Activated CD4-positive, alpha-beta T cell treated with anti-CD3 and anti-CD28 coated beads, Interleukin-2, amount 50 U/mL, for 1 hour (primary cell): ENCODE data around the gene MIEF1.

Experiments used
- DNase-seq: peaks from one replicate; pipeline ENCODE4 v3.0.0-alpha.2; 2020

MIEF1 gene

DNA sequence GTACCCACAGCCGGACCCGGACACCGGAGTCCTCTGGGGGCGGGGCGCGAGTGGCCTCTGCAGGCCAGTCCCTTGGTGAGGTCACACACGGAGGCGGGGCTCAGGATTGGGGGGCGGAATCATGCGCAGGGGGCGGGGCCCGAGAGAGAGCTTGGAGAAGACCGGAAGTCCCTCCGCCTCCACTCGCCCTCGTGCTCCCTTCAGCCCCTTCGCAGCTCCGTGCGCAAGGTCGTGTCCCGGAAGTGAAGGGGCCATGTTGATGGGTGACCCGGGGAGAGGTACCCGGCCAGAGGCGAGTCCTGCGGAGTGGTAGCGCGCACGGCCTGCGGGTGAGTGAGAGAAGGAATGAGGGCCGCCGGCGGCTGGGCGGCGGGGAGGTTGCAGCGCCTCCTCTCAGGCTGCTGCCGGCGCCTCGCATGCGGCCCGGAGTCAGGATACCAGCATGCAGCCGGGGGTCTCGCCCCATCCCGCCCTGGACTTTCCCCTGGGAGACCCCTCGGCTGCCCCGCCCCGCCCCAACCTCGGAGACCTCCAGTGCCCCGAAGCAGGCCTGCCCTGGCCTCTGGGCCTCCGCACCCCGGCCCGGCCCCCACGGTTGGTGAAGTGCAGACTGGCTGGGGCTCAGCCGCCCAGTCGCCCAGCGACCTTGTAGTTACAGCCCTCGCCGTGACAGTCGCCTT is at the start of gene MIEF1:
MIEF1 (plus strand) TSS at position 182 of the 680 bp plus-strand sequence. CDS start 9,005 bp downstream, outside the sequence.
- DNase-seq: peak; percentile 85

DNA sequence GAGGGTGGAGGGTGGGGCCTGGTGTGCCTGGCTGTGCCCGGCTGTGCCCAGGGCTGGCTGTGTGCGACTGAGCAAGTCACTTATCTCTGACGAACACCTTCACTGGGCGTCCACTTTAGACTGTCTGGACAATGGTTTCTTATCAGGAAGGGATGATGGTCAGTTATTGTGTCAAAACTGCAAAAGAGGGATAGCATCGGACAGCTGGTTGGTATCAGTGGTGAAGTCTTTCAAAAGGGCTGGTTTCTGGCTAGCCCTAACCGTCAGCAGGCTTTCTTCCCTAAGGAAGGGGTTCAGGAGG is 49.4 kb upstream of the MIEF1 start:
- no peak for DNase-seq

DNA sequence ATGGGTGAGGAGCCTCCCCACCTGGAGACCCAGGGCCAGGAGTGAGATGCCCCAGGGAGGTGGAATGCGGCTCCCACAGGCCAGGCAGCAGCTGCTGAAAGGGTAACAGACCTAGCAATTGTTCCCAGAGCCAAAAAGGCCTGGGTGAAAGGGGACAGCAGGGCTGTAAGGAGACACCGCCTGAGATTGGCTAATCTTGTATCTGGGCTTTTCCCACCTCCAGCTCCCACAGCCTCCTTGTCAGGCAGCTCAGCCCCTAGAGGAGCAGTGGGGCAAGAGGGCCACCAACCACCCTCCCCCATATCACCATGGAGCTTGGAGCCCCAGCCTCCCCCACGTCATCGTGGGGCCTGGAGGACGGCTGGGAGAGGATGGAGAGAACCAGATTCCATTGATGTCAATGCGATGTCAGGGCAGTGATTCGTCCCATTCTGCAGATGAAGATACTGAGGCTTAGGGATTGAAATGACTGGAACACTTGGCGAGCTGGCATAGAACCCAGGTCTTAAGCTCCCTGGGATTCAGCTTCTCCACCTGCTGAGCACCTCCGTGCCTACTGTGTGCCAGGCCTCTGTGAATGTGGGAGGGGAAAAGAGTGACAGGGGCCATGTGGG is 48.2 kb upstream of the MIEF1 start:
- DNase-seq: no peak

DNA sequence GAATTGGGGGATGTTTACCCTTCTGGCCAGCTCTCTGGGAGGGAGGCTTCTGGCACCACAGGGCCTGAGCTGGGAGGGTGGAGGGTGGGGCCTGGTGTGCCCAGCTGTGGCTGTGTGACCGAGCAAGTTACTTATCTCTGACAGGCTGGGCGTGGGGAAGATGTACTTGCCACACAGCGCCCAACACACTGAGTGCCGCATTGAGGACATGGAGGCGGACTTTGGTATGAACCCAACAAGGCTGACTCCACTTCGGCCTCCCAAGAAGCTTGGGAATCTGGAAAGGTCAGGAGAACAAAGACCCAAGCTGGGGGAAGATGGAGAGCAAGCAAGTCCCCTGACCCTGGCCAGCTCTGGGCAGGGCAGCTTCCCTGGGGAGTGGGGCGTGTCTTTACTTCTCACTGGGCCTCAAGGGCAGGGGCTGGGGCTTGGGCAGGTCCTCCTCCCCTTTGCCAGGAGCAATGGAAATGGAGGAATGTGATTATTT is 47.7 kb upstream of the MIEF1 start:
- DNase-seq: no peak

DNA sequence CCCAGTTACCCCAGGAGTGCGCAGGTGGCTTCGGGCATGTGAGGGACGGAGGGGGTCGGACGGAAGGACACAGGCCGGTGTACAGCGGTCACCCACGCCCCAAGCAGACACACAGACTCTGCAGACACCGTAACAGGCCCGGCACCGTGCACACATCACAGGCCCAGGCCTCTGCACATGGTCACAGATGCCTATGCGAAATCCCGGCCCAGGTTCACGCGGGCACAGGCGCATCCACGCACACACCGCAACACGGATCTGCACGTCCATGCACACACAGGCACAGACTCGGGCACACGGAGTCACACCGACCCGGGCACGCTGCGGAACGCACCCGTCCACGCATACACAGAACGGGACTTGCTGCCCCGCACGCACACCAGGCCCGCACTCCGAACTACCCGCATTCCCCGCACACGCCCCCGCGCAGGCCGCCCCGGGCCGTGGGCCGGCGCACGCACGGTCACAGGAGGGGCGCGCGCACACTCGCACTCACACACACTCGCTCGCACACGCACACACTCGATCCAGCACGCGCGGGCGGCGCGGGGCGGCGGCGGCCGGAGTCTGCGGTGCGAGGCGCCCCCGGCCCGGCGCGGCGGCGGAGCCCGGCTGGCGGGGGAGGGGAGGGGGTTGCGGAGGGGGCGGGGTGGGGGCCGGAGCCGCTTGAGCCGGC is 45.4 kb upstream of the MIEF1 start, which contains the start of gene MGAT3:
MGAT3 (plus strand) TSS at position 491 of the 676 bp plus-strand sequence. CDS start 30,336 bp downstream, outside the sequence.
- DNase-seq: no peak

DNA sequence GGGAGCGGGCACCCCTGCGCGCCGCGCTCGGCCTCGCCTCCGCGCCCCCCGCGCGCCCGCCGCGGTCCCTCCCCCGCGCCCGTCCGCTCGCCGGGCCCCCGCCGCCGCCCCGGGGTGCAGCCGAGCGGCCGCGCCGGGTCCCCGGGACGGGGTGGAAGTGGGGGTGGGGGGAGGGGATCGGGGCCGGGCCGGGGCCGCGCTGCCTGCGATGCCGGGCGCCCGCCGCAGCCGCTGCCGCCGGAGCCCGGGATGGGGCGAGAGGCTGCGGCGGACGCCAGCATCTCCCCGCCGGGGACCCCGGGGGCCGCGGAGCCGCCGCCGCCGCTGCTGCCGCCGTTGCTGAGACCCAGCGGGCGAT is 44.9 kb upstream of the MIEF1 start:
- DNase-seq: no peak

DNA sequence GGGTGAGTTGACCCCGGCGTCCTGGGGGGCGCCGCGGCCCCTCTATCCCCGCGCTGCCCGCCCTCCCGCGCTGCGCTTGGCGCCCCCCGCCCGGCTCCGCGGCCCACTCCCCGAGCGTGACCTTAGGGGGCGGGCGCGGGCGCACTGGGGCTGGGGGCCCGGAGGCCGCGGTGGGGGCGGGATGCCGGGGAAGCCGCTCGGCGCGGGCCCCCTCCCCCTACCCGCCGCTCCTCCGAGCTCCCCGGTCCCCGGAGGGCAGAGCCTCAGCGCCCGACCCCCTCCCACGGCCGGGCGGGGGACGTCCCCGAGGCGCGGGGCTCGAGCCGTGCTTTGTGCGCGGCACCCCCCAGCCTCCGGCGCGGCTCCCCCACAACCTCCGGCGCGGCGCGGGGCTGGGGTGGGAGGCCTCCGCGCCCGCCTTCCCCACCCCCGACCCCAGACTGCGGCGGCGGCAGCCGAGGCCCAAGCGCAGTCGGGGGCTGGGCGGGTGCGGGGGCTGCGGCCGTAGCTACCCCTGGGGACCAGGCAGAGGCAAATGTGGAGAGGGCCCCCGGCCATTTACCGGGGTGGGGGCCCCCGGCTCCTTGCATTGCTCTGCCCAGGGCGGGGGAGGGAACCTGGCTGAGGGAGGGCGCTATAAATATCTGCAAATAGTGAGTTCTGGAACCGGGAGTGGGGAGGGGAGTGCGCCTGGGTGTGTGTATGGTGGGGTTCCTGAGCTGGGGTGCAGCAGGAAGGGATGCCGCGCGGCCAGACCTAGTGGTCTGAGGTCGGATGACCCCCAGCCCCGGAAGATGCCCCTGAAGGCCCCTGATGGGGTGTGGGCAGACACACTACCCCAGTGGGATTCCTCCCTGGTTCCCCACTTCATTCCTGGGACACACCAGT is 44.3 kb upstream of the MIEF1 start:
- no peak for DNase-seq

DNA sequence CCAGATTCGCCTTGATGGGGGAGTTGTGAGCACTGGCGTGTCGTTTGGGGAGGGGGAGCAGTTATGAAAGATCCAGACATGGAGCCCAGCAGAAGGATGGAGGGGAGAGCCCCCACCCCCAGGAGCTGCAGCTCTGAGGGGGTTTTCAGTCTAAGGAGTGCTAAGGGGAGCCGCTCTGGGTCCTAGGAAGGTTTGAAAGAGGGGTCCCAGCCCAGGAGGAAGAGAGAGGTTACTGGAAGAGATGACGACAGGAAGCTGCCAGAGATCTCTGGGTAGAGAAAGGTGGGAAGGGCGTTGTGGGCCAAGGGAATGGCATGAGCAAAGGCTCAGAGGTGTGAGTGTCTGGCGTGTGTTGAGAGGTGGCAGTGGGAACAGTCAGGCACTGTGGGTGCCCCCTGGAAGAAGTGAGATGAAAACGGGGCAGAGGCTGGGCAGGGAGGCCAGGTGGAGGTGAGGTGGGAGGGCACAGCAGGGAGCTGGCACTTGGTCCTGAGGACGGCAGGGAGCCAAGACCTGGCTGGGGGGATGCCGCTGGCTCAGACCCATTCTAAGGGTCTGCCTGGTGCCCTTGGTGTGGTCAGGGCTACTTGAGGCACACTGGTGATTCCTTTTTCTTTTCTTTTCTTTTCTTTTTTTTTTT is 43.5 kb upstream of the MIEF1 start:
- no peak for DNase-seq

DNA sequence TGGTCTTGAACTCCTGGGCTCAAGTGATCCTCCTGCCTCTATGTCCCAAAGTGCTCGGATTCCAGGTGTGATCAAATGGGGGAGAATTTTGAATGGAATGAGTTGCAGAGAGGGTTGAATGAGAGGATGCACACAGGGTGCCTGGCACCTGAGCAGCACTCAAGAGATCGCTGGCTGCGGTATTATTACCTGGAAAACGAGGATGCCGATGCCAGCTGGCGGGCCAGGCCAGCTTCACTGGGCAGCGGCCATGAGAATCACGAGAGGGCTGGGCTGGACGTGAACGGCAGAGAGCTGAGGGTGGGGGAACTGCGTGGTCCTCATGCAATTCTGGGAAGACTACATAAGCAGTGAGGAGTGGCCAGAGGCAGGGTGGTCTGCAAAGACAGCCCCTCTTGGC is 42.4 kb upstream of the MIEF1 start:
- no peak for DNase-seq

DNA sequence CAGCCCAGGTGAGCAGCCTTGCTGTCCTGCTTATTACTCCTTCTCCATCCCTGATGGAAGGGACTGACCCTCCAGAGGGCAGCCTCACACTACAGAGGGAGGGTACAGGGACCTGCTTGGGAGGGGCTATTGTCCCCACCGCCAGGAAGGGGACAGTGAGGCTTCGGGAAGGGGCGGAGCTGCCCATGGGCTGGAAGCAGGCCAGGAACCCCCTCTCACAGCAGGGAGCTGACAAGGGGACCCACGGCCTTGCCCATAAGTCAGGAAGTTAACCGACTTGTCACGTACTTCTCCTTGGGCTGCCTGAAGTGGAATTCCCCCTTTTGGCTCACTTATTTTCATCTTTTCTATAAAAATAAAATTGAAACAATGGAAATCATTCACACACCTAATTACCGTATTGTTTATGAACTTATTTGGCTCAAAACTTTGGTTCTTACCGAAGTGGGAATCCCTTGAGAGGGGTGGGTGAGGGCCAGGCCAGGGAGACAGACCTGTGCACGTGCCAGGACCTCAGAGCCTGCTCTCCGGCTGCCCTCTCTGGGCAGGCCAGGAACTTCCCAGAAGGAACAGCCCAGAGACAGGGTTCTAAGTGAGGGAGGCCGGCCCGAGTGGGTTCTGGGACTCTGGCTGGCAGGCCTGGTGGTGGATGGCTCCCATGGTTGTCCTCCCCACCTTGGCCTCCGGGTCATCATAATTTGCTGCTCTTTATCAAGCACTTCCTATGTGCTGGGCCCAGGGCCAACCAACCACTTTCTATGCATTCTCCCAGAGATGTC is 39.5 kb upstream of the MIEF1 start:
- DNase-seq: no peak

DNA sequence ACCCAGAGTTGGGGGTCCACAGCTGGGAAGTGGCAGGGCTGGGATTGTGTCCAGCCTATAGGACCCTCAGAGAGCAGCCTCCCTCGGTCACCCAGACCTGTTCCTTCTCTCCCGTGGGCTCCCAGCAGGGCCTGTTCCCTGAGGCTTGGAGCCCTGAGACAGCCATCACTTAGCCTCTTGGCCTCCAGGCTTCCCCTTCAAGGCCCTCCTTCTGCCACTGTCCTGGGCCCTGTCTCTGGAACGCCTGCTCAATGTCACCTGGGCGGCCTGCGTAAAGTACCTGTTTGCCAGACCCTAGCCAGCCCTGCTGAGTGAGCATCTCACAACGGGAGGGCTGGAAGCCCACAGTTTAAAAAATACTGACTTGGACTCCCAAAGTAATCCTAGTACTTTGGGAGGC is 38.8 kb upstream of the MIEF1 start:
- DNase-seq: no peak

DNA sequence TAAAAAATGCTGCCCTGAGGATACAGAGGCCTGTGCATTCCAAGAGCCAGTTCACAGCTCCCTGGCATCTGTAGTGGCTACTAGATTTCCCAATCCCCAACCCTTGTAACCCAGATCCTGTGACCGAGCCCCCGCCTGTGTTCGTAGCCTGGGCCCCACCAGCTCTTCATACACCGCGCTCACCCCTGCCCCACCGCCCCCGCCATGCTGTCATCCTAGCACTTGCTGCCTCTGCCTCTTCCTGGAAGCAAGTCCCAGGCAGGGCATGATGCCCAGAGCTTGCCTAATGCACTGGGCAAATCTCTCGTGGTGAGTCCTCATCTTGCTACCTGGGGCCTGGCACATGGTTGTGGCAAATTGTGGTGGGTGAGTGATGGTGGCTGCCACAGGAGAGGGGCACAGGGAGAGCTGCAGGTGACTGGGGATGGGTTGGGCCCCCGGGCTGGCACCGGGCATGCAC is 38.1 kb upstream of the MIEF1 start:
- no peak for DNase-seq

DNA sequence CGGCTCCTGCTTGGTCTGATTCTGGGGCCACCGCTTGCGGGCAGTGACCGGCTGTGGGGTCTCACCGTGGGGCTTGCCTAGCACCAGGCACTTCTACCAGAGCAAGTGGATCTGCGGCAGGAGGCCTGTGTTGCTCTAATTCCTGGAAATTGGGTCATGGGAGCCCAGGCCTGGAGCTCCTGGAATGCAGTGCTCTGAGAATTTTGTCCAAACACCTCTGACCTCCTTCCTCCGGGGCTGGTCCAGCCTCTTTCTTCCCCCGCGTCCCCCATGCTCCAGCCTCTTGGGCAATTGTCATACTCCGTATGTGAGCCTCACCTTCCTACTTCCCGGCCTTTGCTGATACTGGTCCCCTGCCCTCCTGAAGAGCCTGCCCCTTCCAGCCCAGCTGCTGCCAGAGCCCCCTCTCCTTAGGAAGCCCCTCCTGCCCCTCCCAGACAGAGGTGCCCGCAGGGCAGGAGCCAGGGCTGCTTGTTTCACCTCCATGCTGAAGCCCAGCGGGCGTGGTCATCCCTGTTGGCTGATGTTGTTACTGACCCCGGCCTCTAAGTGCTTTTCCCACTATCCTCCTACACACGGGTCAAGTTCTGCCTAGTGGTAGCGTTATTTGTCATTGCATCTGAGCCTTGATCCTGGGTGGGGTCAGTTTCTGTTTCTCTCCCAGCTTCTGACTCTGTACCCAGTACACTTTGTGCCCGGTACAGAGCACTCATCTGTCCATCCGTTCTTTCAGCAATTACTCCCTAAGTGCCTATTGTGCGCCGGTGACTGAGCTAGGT is 35.7 kb upstream of the MIEF1 start:
- DNase-seq: no peak

DNA sequence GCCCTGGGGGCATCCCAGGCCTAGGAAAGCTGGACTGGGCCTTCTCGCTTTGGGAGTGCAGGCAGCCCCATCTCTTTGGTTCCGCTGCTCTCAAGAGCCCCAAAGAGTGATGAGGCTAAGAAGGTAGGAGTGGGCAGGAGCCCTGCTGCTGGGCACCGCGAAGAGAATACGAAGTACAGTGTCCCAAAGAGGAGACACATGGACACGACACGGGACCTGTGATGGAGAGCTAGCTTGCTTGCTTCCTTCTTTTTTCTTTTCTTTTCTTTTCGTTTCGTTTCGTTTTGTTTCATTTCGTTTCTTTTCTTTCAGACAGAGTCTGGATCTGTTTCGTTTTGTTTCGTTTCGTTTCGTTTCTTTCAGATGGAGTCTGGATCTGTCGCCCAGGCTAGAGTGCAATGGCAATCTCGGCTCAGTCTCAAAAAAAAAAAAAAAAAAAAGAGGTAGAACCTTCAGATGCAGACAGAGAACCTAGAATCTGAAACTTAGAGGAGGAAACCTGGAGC is 34.6 kb upstream of the MIEF1 start:
- no peak for DNase-seq

DNA sequence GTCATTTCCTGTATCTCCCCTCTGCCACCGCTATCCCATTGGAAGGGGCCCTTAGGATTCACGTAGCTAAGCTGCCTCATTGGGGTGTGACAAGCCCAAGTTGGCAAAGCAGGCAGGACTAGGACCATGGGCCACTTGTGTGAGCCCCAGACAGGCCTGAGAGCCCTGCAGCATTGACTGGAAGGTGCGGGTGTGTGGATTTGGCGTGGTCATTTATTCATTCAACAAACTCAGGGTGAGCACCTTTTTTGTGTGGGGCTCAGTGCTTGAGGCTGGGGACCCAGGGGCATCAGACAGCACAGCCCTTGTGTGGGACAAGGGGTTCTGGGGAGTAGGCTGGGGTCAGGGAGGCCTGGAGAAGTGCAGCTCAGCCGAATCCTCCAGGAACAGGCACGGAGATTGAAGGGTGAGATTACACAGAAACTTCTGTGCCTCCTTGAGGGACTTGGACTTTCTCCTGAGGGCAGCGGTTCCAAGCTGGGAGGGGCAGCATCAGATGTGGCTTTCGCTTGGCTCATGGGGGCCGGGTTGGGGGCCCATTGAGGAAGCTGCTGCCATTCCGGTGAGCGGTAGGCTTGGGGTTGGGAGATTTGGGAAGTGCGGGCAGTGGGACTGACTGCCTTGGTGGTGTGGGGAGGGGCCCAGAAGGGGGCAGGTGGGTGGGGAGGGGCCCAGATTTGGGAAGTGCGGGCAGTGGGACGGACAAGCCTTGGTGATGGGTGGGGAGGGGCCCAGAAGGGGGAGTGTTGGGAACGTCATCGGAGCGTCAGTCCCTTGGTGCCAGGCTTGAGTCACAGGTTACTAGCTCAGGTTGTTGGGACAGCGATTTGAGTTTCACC is 33.4 kb upstream of the MIEF1 start:
- DNase-seq: no peak

DNA sequence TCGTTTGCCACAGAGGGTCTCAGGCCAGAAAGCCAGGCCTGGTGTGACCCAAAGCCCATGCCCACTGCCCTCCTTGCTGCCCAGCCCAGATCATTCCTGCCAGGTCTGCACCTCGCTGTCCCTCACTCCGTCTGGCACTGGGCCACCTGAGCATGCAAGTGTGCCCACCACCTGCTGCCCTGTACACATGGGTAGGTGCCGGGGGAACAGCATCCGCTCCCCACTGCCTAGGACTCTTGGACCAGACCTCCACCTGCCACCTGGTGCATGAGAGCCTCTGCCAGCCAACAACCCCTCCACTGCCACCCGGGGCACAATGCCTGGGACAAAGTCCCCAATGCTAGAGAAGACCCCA is 32.8 kb upstream of the MIEF1 start:
- DNase-seq: no peak

DNA sequence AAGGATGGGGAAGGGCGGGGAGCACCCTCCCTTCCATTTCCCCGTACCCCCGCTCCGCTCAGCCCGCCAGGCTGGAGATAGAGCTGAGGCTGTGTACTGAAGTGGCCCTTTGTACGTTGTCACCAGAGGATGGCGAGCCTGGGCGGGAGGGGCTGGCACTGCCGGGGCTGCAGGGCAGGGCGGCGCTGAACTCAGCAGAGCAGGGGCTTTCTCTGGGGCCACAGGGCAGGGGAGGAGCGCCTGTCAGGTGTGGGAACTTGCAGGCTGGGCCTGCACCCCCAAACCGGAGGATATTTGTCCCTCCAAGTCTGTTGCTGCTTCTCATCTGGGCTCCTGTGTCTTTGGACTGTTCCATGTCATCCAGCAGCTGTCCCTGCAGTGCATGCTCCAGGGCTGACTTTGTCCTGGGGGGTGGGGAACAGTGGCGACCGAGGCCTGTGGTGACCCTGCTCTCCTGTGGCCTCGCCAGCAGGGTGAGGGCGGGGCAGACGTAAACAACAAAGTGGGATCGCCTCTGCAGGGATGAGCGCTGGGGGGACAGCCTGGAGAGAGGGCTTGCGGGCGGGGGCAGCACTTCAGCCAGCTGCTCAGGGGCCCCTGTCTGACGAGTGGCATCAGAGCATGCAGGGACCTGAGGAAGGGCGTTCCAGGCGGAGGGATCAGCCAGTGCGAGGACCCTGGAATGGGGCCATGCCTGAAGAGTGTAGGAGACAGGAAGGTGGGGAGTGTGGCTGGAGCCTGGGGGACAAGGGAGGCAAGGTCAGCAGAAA is 32.2 kb upstream of the MIEF1 start:
- DNase-seq: no peak

DNA sequence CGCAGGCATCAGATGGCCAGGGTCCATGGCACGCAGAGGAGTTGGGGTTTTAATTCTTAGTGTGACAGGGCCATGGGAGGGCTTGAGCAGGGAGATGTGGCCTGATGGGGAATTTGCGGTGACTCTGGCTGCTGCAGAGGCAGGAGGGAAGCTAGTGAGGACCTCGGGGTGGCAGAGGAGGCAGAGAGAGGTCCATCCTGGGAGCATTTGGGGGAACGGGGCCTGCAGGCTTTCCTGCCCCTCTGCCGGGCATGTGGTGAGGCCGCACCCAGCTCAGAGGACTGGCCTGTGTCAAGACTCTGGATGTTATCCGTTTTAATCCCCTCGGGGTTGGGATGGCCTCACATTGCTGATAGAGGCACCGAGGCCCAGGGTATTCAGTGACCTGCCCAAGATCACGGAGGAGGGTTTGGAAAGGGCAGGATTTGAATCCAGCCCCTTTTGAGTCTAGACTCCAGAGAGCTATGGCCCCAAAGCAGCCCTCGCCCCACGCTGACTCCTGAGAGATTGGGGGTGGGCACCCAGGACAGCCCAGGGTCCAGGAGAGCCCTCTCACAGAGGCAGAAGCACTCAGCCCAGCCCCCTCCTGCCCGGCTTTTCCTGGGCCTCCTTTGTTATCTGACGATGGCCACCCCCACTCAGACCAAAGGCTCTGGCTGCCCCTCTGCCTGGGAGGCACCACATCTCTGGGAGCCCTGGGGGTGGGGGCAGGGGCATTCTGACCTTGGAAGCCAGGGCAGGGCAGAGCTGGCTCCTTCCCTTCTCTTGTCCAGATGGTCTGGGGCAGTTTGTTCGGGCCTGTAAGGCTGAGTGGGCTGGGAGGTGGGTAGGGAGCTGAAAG is 31.4 kb upstream of the MIEF1 start:
- DNase-seq: no peak
